H9 (cell line): ENCODE measurements around the gene ACACB. TPM values are rescaled to one million over a fixed set of nuclear protein-coding genes. Genes with fewer than 3 reads are reported as not detected.

Experiments used
- DNase-seq: peaks from one replicate; pipeline ENCODE4 v3.0.0-alpha.2; 2017
- H2AFZ ChIP-seq: one replicate; pipeline ENCODE4 v1.6.1; 2013; ENCODE audit warnings: mild to moderate bottlenecking, low read length, control low read depth, moderate library complexity
- H2AK5ac ChIP-seq: 2 replicates; pipeline ENCODE4 v1.6.1; 2013; ENCODE audit warnings: low read length, control low read depth, mixed read lengths; ENCODE audit not compliant: insufficient read length
- H2BK120ac ChIP-seq: one replicate; pipeline ENCODE4 v1.6.1; 2013; ENCODE audit warnings: low read depth, mild to moderate bottlenecking, low read length, control low read depth, inconsistent platforms; ENCODE audit not compliant: poor library complexity, severe bottlenecking
- H2BK12ac ChIP-seq: 2 replicates; pipeline ENCODE4 v1.6.1; 2013; ENCODE audit warnings: low read length, control low read depth, mixed read lengths, low read depth; ENCODE audit not compliant: insufficient read length
- H2BK15ac ChIP-seq: 2 replicates; pipeline ENCODE4 v1.6.1; 2013; ENCODE audit warnings: low read depth, low read length, control low read depth
- H2BK20ac ChIP-seq: one replicate; pipeline ENCODE4 v1.6.1; 2013; ENCODE audit warnings: low read depth, mild to moderate bottlenecking, low read length, control low read depth, inconsistent platforms; ENCODE audit not compliant: poor library complexity, severe bottlenecking
- H2BK5ac ChIP-seq: 2 replicates; pipeline ENCODE4 v1.6.1; 2013; ENCODE audit warnings: low read length, control low read depth, mixed read lengths; ENCODE audit not compliant: insufficient read length
- H3K14ac ChIP-seq: 2 replicates; pipeline ENCODE4 v1.6.1; 2013; ENCODE audit warnings: low read length, control low read depth; ENCODE audit not compliant: insufficient read depth
- H3K18ac ChIP-seq: 2 replicates; pipeline ENCODE4 v1.6.1; 2013; ENCODE audit warnings: low read depth, mild to moderate bottlenecking, mixed read lengths, low read length, control low read depth; ENCODE audit not compliant: insufficient read length
- H3K23ac ChIP-seq: 2 replicates; pipeline ENCODE4 v1.6.1; 2013; ENCODE audit warnings: low read length, control low read depth, mixed read lengths, low read depth; ENCODE audit not compliant: insufficient read length
- H3K23me2 ChIP-seq: 2 replicates; pipeline ENCODE4 v1.6.1; 2013; ENCODE audit warnings: low read depth, mild to moderate bottlenecking, mixed read lengths, low read length, control low read depth; ENCODE audit not compliant: insufficient read length, poor library complexity, severe bottlenecking
- H3K27ac ChIP-seq: 2 replicates; pipeline ENCODE4 v1.5.1; 2013; ENCODE audit warnings: low read length, control low read depth, mixed read lengths, low read depth; ENCODE audit not compliant: insufficient read length
- H3K27me3 ChIP-seq: 2 replicates; pipeline ENCODE4 v1.6.1; 2013; ENCODE audit warnings: low read length, control low read depth, inconsistent platforms; ENCODE audit not compliant: insufficient read depth
- H3K4ac ChIP-seq: 2 replicates; pipeline ENCODE4 v1.6.1; 2013; ENCODE audit warnings: low read depth, mild to moderate bottlenecking, control low read depth, inconsistent platforms, low read length, moderate library complexity
- H3K4me1 ChIP-seq: 2 replicates; pipeline ENCODE4 v1.6.1; 2013; ENCODE audit warnings: low read length, control low read depth, inconsistent platforms; ENCODE audit not compliant: insufficient read depth
- H3K4me2 ChIP-seq: 2 replicates; pipeline ENCODE4 v1.6.1; 2013; ENCODE audit warnings: low read length, control low read depth, mixed read lengths; ENCODE audit not compliant: insufficient read length, insufficient read depth
- H3K56ac ChIP-seq: 2 replicates; pipeline ENCODE4 v1.6.1; 2013; ENCODE audit warnings: low read depth, mild to moderate bottlenecking, mixed read lengths, low read length, control low read depth; ENCODE audit not compliant: insufficient read length
- H3K79me1 ChIP-seq: 2 replicates; pipeline ENCODE4 v1.6.1; 2013; ENCODE audit warnings: low read depth, mild to moderate bottlenecking, moderate library complexity, low read length, control low read depth, inconsistent platforms; ENCODE audit not compliant: insufficient read depth, poor library complexity, severe bottlenecking
- H3K79me2 ChIP-seq: 2 replicates; pipeline ENCODE4 v1.6.1; 2013; ENCODE audit warnings: low read length, control low read depth, inconsistent platforms; ENCODE audit not compliant: insufficient read depth
- H3K9ac ChIP-seq: 2 replicates; pipeline ENCODE4 v1.6.1; 2013; ENCODE audit warnings: low read length, control low read depth, mixed read lengths; ENCODE audit not compliant: insufficient read length; ENCODE audit errors: extremely low read depth
- H3K9me3 ChIP-seq: one replicate; pipeline ENCODE4 v1.6.1; 2013; ENCODE audit warnings: low read depth, low read length, inconsistent platforms; ENCODE audit not compliant: control insufficient read depth
- H3T11ph ChIP-seq: one replicate; pipeline ENCODE4 v1.6.1; 2013; ENCODE audit warnings: mild to moderate bottlenecking, low read length, control low read depth, inconsistent platforms
- H4K20me1 ChIP-seq: one replicate; pipeline ENCODE4 v1.6.1; 2013; ENCODE audit not compliant: control insufficient read depth, insufficient read length, insufficient read depth
- H4K5ac ChIP-seq: 2 replicates; pipeline ENCODE4 v1.6.1; 2013; ENCODE audit warnings: low read depth, mild to moderate bottlenecking, mixed read lengths, low read length, control low read depth; ENCODE audit not compliant: insufficient read length
- H4K8ac ChIP-seq: replicated peaks from 2 replicates; pipeline ENCODE4 v1.6.1; 2013; ENCODE audit warnings: low read length, control low read depth, mixed read lengths, low read depth; ENCODE audit not compliant: insufficient read length
- H4K91ac ChIP-seq: 2 replicates; pipeline ENCODE4 v1.6.1; 2013; ENCODE audit warnings: low read depth, mild to moderate bottlenecking, moderate library complexity, mixed read lengths, low read length, control low read depth; ENCODE audit not compliant: insufficient read length
- H3K27ac Mint-ChIP-seq, 3 experiments: 2 replicates in 2 of 3; 3 replicates in 1 of 3; pipeline ENCODE4 v1.8.0; 2020 to 2021; ENCODE audit warnings: mixed read lengths in 3 of 3, mild to moderate bottlenecking in 1 of 3, moderate library complexity in 1 of 3
- H3K27me3 Mint-ChIP-seq: 2 replicates; pipeline ENCODE4 v1.8.0; 2021; ENCODE audit warnings: low read depth, mild to moderate bottlenecking, moderate library complexity, mixed read lengths
- H3K36me3 Mint-ChIP-seq, 3 experiments: 2 replicates in 2 of 3; 3 replicates in 1 of 3; pipeline ENCODE4 v1.8.0; 2020 to 2021; ENCODE audit warnings: low read depth in 3 of 3, mixed read lengths in 3 of 3; ENCODE audit not compliant: insufficient read depth in 1 of 3
- H3K4me1 Mint-ChIP-seq, 2 experiments: 2 replicates each; pipeline ENCODE4 v1.8.0; 2020; ENCODE audit warnings: mixed read lengths in 2 of 2
- H3K4me3 Mint-ChIP-seq, 2 experiments: 2 replicates in 1 of 2; 3 replicates in 1 of 2; pipeline ENCODE4 v1.8.0; 2020 to 2021; ENCODE audit warnings: mild to moderate bottlenecking in 2 of 2, mixed read lengths in 2 of 2, moderate library complexity in 1 of 2
- H3K9me3 Mint-ChIP-seq, 2 experiments: 2 replicates in 1 of 2; 3 replicates in 1 of 2; pipeline ENCODE4 v1.8.0; 2020; ENCODE audit warnings: mild to moderate bottlenecking in 2 of 2, mixed read lengths in 2 of 2, moderate library complexity in 1 of 2
- WGBS: extraction: QIAGEN DNeasy Blood & Tissue Kit; methylation state at CpG from one replicate; pipeline ENCODE4 v1.1.7; 2013; ENCODE audit warnings: missing lambda C conversion rate, low lambda C conversion rate, mixed read lengths; ENCODE audit not compliant: insufficient read length; ENCODE audit errors: extremely low coverage; 5-methylcytosine and 5-hydroxymethylcytosine counted together
- total RNA-seq: library from RNA; stranded (reverse); gene quantifications from 2 replicates; pipeline ENCODE4 v1.2.1, GENCODE V29; 2021
- TF ChIP-seq, protein P1 (sequence below): fragments of 200-600 bp; sonication (generic); conservative IDR thresholded peaks from 3 replicates; pipeline ENCODE4 v1.8.0; 2021; ENCODE audit warnings: antibody characterized with exemption, mild to moderate bottlenecking

Gene ACACB
- total RNA-seq, 1 experiment from 2014 or later: 14.2 TPM

- no peak overlapping the region for H2BK5ac ChIP-seq
- DNase-seq: no peak
- WGBS: no CpG with 5 or more reads among the region's 15 CpGs
- H4K8ac ChIP-seq: no peak overlapping the region
- TF ChIP-seq, protein P1, sequence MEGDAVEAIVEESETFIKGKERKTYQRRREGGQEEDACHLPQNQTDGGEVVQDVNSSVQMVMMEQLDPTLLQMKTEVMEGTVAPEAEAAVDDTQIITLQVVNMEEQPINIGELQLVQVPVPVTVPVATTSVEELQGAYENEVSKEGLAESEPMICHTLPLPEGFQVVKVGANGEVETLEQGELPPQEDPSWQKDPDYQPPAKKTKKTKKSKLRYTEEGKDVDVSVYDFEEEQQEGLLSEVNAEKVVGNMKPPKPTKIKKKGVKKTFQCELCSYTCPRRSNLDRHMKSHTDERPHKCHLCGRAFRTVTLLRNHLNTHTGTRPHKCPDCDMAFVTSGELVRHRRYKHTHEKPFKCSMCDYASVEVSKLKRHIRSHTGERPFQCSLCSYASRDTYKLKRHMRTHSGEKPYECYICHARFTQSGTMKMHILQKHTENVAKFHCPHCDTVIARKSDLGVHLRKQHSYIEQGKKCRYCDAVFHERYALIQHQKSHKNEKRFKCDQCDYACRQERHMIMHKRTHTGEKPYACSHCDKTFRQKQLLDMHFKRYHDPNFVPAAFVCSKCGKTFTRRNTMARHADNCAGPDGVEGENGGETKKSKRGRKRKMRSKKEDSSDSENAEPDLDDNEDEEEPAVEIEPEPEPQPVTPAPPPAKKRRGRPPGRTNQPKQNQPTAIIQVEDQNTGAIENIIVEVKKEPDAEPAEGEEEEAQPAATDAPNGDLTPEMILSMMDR: peak; percentile 25; the same call in 1 of the 3 replicates
- H3K27ac Mint-ChIP-seq: peak overlapping the region in 1 of 3 experiments; percentile 30; a peak in 2 of 7 replicates
- H4K91ac ChIP-seq: no peak overlapping the region
- no peaks in the 10 kb centered on the region; a peak in 1 of 7 replicates for H3K36me3 Mint-ChIP-seq
- no peak overlapping the region for H3T11ph ChIP-seq
- no peak overlapping the region for H3K4ac ChIP-seq
- no peak overlapping the region for H3K23ac ChIP-seq
- H3K27me3 Mint-ChIP-seq: peaks cover 6% of the 10 kb centered on the region
- no peaks in the 10 kb centered on the region for H3K79me2 ChIP-seq
- H3K56ac ChIP-seq: no peak overlapping the region
- H3K27me3 ChIP-seq: no peaks in the 10 kb centered on the region
- H3K4me2 ChIP-seq: no peak overlapping the region
- H3K9me3 Mint-ChIP-seq: no peaks in the 10 kb centered on the region; a peak in 1 of 5 replicates
- H3K9ac ChIP-seq: no peak overlapping the region
- no peaks in the 10 kb centered on the region for H4K20me1 ChIP-seq
- H3K23me2 ChIP-seq: no peaks in the 10 kb centered on the region
- no peak overlapping the region for H2BK12ac ChIP-seq
- H2BK120ac ChIP-seq: no peak overlapping the region
- no peak overlapping the region for H2AFZ ChIP-seq
- no peak overlapping the region for H2AK5ac ChIP-seq
- no peak overlapping the region for H3K14ac ChIP-seq
- H3K18ac ChIP-seq: no peak overlapping the region
- no peaks in the 10 kb centered on the region for H3K79me1 ChIP-seq
- peaks cover 13 to 18% of the 10 kb centered on the region in 2 experiments for H3K4me1 Mint-ChIP-seq
- H3K4me1 ChIP-seq: no peaks in the 10 kb centered on the region; the same call in 1 of the 2 replicates
- no peak overlapping the region for H2BK20ac ChIP-seq
- no peak overlapping the region for H2BK15ac ChIP-seq
- H3K9me3 ChIP-seq: no peaks in the 10 kb centered on the region
- no peak overlapping the region for H3K27ac ChIP-seq
- no peak overlapping the region; a peak in 1 of 5 replicates for H3K4me3 Mint-ChIP-seq
- no peak overlapping the region for H4K5ac ChIP-seq
Observed at GRCh38 chr12:109277899-109278762, 161.7 kb downstream of the ACACB start.
